ENCODE results near the gene PCDH9.

Gene PCDH9

GRCh38 chr13:67123165-67123564, 107.0 kb downstream of the PCDH9 start:
- no peak overlapping the region for H3K4me3 ChIP-seq (ENCODE audit: low read depth, low read length)
- TF ChIP-seq, protein P1, sequence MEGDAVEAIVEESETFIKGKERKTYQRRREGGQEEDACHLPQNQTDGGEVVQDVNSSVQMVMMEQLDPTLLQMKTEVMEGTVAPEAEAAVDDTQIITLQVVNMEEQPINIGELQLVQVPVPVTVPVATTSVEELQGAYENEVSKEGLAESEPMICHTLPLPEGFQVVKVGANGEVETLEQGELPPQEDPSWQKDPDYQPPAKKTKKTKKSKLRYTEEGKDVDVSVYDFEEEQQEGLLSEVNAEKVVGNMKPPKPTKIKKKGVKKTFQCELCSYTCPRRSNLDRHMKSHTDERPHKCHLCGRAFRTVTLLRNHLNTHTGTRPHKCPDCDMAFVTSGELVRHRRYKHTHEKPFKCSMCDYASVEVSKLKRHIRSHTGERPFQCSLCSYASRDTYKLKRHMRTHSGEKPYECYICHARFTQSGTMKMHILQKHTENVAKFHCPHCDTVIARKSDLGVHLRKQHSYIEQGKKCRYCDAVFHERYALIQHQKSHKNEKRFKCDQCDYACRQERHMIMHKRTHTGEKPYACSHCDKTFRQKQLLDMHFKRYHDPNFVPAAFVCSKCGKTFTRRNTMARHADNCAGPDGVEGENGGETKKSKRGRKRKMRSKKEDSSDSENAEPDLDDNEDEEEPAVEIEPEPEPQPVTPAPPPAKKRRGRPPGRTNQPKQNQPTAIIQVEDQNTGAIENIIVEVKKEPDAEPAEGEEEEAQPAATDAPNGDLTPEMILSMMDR (IDR thresholded peaks at IDR 0.05; ENCODE audit: insufficient read depth, low read length, missing control alignments) = no peak
- CTCF ChIA-PET = no interaction called here
- DNase-seq (ENCODE audit: low read depth, low spot score) = no peak
- POLR2A ChIA-PET = no interaction called here

DNA sequence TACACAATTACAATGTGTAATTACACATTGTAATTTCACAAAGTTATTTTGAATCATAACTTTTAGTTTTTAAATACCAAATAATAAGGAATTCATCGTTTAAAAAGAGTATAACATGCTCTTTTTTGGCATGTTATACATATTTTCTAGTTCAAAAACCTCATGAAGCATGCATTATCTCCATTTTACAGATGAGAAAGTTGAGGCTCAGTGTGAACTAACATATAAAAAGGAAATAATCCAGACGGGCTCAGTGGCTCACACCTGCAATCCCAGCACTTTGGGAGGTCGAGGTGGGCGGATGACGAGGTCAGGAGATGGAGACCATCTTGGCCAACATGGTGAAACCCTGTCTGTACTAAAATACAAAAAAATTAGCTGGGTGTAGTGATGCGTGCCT, 107.9 kb downstream of the PCDH9 start:
- POLR2A ChIA-PET = no interaction called here
- TF ChIP-seq, protein P1 (IDR thresholded peaks at IDR 0.05; ENCODE audit: insufficient read depth, low read length, missing control alignments) = no peak
- no peak overlapping the region for H3K4me3 ChIP-seq (ENCODE audit: low read depth, low read length)
- no peak for DNase-seq (ENCODE audit: low read depth, low spot score)
- CTCF ChIA-PET = no interaction called here

DNA sequence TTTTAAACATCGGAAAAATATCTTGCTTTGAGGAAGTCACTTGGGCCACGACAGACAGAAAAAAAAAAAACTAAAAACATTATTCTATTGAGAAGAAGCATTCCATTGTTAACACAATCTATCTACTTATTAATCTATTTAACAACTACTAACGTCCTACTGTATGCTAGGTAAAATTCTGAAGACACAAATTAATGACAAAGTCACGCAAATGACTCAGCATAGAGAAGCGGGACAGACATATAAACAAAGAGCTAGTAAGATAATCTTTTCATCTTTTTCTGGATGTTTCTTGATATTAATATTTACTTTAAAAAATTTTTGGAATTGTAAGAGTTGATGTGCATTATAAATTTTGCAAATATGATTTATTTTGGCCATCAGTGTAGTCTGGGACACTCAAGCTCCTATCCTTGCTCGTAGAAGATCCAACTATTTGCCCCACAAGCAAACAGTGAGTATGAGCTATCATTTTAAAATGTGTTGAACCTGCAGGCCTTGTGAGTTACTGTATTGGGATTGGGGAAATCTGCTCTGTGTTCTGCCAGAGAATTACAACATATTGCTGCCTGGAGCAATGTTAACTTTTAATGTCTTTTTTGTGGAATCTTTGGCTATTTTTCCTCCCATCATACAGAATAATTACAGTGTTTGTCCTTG, 109.1 kb downstream of the PCDH9 start:
- TF ChIP-seq, protein P1 (IDR thresholded peaks at IDR 0.05; ENCODE audit: insufficient read depth, low read length, missing control alignments) = no peak
- DNase-seq (ENCODE audit: low read depth, low spot score) = peak; percentile 9
- ChIA-PET POLR2A (no interaction called here), CTCF (no interaction called here)
- H3K4me3 ChIP-seq (ENCODE audit: low read depth, low read length) = no peak overlapping the region

GRCh38 chr13:67119481-67119894, 110.6 kb downstream of the PCDH9 start:
- CTCF ChIA-PET = no interaction called here
- no peak overlapping the region for H3K4me3 ChIP-seq (ENCODE audit: low read depth, low read length)
- POLR2A ChIA-PET = no interaction called here
- DNase-seq (ENCODE audit: low read depth, low spot score) = peak; percentile 67
- TF ChIP-seq, protein P1 (IDR thresholded peaks at IDR 0.05; ENCODE audit: insufficient read depth, low read length, missing control alignments) = no peak

GRCh38 chr13:67118277-67118676, 111.9 kb downstream of the PCDH9 start:
- H3K4me3 ChIP-seq (ENCODE audit: low read depth, low read length) = no peak overlapping the region
- ChIA-PET POLR2A (no interaction called here), CTCF (no interaction called here)
- DNase-seq (ENCODE audit: low read depth, low spot score) = no peak
- TF ChIP-seq, protein P1 (IDR thresholded peaks at IDR 0.05; ENCODE audit: insufficient read depth, low read length, missing control alignments) = no peak

DNA sequence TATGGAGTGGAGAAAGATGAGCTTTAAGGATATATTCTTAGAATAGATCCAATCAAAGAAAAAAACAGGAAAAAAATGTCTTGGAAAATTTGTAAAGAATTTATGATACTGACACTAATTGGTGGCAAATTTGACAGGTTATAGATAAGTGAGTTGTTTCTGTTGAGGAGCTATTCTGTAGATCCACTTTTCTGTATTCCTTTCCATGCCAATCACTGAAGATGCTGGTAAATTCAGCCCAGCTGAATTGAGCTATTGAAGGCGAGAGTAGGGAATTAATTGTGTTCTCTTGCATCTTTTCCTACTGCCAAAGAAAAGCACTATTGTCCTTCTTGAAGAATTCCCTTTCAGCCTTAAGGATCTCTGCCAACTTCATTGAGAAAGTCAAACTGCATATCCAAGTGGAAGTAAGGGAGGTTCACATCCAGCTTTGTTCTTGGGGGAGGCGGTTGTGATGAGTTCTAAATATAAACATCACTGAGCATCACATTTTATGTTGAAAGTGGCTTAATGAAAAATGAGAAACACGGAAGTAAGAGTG, 113.1 kb downstream of the PCDH9 start:
- no peak for DNase-seq (ENCODE audit: low read depth, low spot score)
- CTCF ChIA-PET = no interaction called here
- TF ChIP-seq, protein P1 (IDR thresholded peaks at IDR 0.05; ENCODE audit: insufficient read depth, low read length, missing control alignments) = no peak
- POLR2A ChIA-PET = no interaction called here
- H3K4me3 ChIP-seq (ENCODE audit: low read depth, low read length) = no peak overlapping the region
